ENCODE measurements around the gene CEND1. TPM values are rescaled to one million over a fixed set of nuclear protein-coding genes. Genes with fewer than 3 reads are reported as not detected.

CEND1 gene
- total and polyA plus RNA-seq, 3 donors from 2014 or later, result 0.50 to 2.1 (median 1.0) TPM

DNA sequence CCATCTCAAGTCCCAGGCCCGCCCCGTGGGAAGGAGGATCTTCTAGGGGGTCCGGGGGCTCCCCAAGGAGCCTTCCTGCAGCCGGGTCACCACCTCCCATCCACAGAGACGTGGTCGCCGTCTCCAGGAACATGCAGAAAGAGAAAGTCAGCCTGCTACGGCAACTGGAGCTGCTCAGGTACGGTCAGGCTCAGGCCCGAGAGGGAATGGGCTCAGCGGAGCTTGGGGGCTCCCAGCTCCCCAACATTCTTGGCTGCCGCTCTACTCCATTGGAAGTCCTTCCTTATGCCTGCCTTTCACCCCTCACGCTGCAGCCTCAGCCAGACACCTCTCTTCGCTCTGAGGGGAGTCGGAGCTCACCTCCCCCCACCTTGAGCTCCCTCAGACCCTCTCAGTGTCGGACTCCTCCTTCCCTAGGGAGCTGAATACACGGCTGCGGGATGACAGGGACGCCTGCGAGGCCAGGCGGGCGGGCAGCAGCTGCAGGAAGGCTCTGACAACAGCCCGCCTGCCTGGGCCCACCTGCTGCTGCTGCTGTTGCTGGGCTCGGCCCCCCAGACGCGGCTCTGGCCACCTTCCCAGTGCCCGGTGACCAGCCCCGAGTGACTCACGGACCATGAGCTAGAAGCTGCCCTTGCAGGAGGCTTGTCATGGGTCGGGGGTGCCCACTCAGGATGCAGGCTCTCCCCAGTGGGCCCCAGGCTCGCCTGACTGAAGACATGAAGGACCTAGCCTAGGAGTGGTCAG is 41.4 kb upstream of the CEND1 start:
- H3K4me1 ChIP-seq, result peaks cover 51% of the 10 kb centered on the region
- no peak for DNase-seq
- no peak overlapping the region for H3K4me3 ChIP-seq
- 46 to 51% methylated on average over 14 to 23 of the region's 31 CpGs for WGBS, 2 donors
- no peak overlapping the region for H3K27ac ChIP-seq
- intact Hi-C loops (cut with DNase I; ENCODE audit: low total_unique reads), result no loop called here
- no peaks in the 10 kb centered on the region for H3K9me3 ChIP-seq
- no peak for TF ChIP-seq POLR2A (IDR thresholded peaks at IDR 0.05)
- TF ChIP-seq, protein P1, sequence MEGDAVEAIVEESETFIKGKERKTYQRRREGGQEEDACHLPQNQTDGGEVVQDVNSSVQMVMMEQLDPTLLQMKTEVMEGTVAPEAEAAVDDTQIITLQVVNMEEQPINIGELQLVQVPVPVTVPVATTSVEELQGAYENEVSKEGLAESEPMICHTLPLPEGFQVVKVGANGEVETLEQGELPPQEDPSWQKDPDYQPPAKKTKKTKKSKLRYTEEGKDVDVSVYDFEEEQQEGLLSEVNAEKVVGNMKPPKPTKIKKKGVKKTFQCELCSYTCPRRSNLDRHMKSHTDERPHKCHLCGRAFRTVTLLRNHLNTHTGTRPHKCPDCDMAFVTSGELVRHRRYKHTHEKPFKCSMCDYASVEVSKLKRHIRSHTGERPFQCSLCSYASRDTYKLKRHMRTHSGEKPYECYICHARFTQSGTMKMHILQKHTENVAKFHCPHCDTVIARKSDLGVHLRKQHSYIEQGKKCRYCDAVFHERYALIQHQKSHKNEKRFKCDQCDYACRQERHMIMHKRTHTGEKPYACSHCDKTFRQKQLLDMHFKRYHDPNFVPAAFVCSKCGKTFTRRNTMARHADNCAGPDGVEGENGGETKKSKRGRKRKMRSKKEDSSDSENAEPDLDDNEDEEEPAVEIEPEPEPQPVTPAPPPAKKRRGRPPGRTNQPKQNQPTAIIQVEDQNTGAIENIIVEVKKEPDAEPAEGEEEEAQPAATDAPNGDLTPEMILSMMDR (IDR thresholded peaks at IDR 0.05), result no peak
- H3K27me3 ChIP-seq, result no peaks in the 10 kb centered on the region
- no peaks in the 10 kb centered on the region for H3K36me3 ChIP-seq (ENCODE audit: low read depth, missing control alignments)

DNA sequence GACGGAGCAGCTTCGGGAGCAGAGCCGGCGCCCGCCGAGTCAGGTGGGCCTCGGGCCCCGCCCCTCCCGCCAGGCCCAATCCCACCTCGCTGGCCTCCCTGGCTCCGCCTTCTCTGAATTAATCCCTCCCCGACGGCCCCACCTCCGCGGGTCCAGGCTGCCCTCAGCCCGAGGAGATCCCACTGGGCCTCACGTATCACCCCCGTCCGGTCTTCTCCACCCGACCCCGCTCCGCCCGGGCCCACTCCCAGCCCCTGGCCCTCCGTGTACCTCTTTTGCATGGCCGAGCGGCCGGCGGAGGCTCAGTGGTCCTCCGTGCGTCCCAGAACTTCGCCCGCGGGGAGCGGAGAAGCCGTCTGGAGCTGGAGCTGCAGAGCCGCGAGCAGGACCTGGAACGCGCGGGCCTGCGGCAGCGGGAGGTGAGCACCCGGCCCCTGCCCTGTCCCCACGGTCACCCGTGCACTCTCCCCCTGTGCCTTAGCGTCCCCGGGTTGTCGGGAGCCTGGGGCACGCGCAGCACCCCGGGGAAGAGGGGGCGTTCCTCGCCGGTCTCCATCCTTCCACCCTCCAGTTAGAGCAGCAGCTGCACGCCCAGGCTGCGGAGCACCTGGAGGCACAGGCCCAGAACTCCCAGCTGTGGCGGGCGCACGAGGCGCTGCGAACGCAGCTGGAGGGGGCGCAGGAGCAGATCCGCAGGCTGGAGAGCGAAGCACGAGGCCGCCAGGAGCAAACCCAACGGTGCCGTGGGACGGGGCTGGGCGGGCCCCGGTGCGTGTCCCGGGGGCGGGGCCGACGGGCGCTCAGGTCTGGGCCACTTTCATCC is 40.6 kb upstream of the CEND1 start:
- DNase-seq, result peak; percentile 84
- Histone ChIP-seq H3K27ac (no peak overlapping the region), H3K36me3 (ENCODE audit: low read depth, missing control alignments) (no peaks in the 10 kb centered on the region), H3K9me3 (no peaks in the 10 kb centered on the region), H3K27me3 (no peaks in the 10 kb centered on the region), H3K4me1 (peaks cover 51% of the 10 kb centered on the region), H3K4me3 (peak overlapping the region; percentile 24 to 40)
- 0 to 2% methylated on average over 24 to 62 of the region's 78 CpGs for WGBS, 2 donors
- no peak for TF ChIP-seq POLR2A (IDR thresholded peaks at IDR 0.05)
- TF ChIP-seq, protein P1 (IDR thresholded peaks at IDR 0.05), result no peak
- intact Hi-C loops (cut with DNase I; ENCODE audit: low total_unique reads), result no loop called here

DNA sequence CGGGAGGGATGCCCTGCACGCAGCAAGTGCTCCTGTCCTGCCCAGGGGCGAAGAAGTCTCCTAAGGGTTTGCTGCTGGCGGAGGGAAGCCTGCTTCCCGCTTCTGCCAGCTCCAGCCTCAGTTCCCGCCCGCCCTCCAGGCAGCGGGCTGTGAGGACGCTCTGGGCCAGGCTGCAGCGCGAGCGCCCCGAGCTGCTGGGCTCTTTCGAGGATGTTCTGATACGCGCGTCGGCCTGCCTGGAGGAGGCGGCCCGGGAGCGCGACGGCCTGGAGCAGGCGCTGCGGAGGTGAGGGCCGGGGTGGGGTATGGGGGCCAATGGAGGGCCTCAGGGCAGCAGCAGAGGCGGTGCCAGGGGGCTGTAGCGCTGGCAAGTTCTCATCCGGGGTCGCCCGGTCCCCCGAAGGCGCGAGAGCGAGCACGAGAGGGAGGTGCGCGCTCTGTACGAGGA is 40.0 kb upstream of the CEND1 start:
- Histone ChIP-seq H3K4me3 (peak overlapping the region in 1 of 2 donors; percentile 40), H3K27me3 (no peaks in the 10 kb centered on the region), H3K27ac (no peak overlapping the region), H3K4me1 (peaks cover 47% of the 10 kb centered on the region), H3K36me3 (ENCODE audit: low read depth, missing control alignments) (no peaks in the 10 kb centered on the region), H3K9me3 (no peaks in the 10 kb centered on the region)
- intact Hi-C loops (cut with DNase I; ENCODE audit: low total_unique reads), result no loop called here
- WGBS, 2 donors, result 8 to 9% methylated on average over 8 to 39 of the region's 39 CpGs
- TF ChIP-seq, protein P1 (IDR thresholded peaks at IDR 0.05), result no peak
- TF ChIP-seq POLR2A (IDR thresholded peaks at IDR 0.05), result no peak
- no peak for DNase-seq

DNA sequence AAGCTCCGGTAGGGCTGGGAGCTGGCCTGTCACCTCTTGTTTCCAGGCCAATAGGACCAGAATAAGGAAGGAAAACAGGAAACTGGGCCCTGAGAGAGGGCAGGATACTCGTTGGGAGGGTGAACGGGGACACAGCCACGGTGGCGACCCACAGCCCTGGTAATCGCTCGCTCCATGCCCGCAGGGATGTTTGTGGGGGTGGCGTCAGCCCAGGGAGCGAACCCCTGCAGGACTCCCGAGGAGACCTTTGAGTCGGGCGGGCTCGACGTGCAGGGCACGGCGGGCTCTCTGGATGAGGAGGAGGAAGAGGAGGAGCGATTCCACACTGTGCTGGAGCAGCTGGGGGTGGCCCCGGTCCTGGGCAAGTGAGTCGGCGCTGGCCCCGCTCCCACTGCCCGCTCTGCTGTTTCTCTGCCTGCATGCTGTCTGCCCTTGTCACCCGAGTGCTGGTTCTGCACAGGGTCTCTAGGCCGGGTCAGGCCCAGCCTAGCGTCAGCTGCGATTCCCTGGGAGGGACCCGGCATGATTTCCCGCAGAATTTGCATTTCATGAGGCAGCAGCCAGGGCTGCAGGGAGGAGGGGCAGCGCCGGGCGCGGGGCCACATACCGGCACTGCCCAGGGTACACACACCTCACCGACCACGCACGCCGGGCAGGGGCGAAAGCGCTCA is 39.4 kb upstream of the CEND1 start:
- Histone ChIP-seq H3K9me3 (no peaks in the 10 kb centered on the region), H3K36me3 (ENCODE audit: low read depth, missing control alignments) (no peaks in the 10 kb centered on the region), H3K27me3 (no peaks in the 10 kb centered on the region), H3K4me1 (peaks cover 41% of the 10 kb centered on the region), H3K4me3 (peak overlapping the region in 1 of 2 donors; percentile 40), H3K27ac (peak overlapping the region in 1 of 2 donors; percentile 56)
- 25 to 56% methylated on average over 11 to 40 of the region's 40 CpGs for WGBS, 2 donors
- intact Hi-C loops (cut with DNase I; ENCODE audit: low total_unique reads), result no loop called here
- no peak for DNase-seq
- no peak for TF ChIP-seq POLR2A (IDR thresholded peaks at IDR 0.05)
- TF ChIP-seq, protein P1 (IDR thresholded peaks at IDR 0.05), result no peak

Data from testis (tissue), 3 donors.